Parathyroid adenoma (tissue), 2 donors: ENCODE measurements around the gene CEP120.

Experiments
- H2AFZ ChIP-seq: fragments of 300-600 bp; sonication (generic); one replicate; pipeline ENCODE4 v1.7.0; 2017; ENCODE audit warnings: antibody characterized with exemption, mild to moderate bottlenecking
- H3K27ac ChIP-seq: fragments of 300-600 bp; sonication (generic); one replicate; pipeline ENCODE4 v1.7.0; 2017
- H3K27me3 ChIP-seq: fragments of 300-600 bp; sonication (generic); one replicate; pipeline ENCODE4 v1.7.0; 2017; ENCODE audit warnings: low read length; ENCODE audit not compliant: control insufficient read depth, insufficient read depth
- H3K36me3 ChIP-seq: fragments of 300-600 bp; sonication (generic); one replicate; pipeline ENCODE4 v1.7.0; 2017; ENCODE audit warnings: low read length; ENCODE audit not compliant: control insufficient read depth, insufficient read depth
- H3K4me1 ChIP-seq: fragments of 300-600 bp; sonication (generic); one replicate; pipeline ENCODE4 v1.7.0; 2017; ENCODE audit warnings: control low read depth
- H3K4me2 ChIP-seq: fragments of 300-600 bp; sonication (generic); one replicate; pipeline ENCODE4 v1.7.0; 2017; ENCODE audit warnings: low read length
- H3K4me3 ChIP-seq: fragments of 300-600 bp; sonication (generic); one replicate; pipeline ENCODE4 v1.7.0; 2017; ENCODE audit warnings: low read depth, low read length
- H3K79me2 ChIP-seq: fragments of 300-600 bp; sonication (generic); one replicate; pipeline ENCODE4 v1.7.0; 2017; ENCODE audit warnings: control low read depth
- H3K9ac ChIP-seq: fragments of 300-600 bp; sonication (generic); one replicate; pipeline ENCODE4 v1.7.0; 2017; ENCODE audit warnings: mild to moderate bottlenecking
- H3K9me3 ChIP-seq: fragments of 300-600 bp; sonication (generic); one replicate; pipeline ENCODE4 v1.7.0; 2017; ENCODE audit warnings: low read length; ENCODE audit not compliant: control insufficient read depth
- TF ChIP-seq, protein P1 (sequence below): fragments of 300-600 bp; sonication (generic); IDR thresholded peaks from one replicate; pipeline ENCODE4 v1.7.0; 2017; ENCODE audit warnings: antibody characterized with exemption, mild to moderate bottlenecking
- donor health status: primary hyperparathyroidism.

Gene CEP120

GRCh38 chr5:123448017-123448617, 24.9 kb upstream of the CEP120 start:
- TF ChIP-seq, protein P1, sequence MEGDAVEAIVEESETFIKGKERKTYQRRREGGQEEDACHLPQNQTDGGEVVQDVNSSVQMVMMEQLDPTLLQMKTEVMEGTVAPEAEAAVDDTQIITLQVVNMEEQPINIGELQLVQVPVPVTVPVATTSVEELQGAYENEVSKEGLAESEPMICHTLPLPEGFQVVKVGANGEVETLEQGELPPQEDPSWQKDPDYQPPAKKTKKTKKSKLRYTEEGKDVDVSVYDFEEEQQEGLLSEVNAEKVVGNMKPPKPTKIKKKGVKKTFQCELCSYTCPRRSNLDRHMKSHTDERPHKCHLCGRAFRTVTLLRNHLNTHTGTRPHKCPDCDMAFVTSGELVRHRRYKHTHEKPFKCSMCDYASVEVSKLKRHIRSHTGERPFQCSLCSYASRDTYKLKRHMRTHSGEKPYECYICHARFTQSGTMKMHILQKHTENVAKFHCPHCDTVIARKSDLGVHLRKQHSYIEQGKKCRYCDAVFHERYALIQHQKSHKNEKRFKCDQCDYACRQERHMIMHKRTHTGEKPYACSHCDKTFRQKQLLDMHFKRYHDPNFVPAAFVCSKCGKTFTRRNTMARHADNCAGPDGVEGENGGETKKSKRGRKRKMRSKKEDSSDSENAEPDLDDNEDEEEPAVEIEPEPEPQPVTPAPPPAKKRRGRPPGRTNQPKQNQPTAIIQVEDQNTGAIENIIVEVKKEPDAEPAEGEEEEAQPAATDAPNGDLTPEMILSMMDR, result no peak
- no peak overlapping the region for H3K27ac ChIP-seq
- H3K36me3 ChIP-seq, result no peaks in the 10 kb centered on the region
- no peaks in the 10 kb centered on the region for H3K27me3 ChIP-seq
- no peaks in the 10 kb centered on the region for H3K79me2 ChIP-seq
- H3K4me3 ChIP-seq, result no peak overlapping the region
- no peak overlapping the region for H3K4me2 ChIP-seq
- H2AFZ ChIP-seq, result no peak overlapping the region
- no peak overlapping the region for H3K9ac ChIP-seq
- H3K9me3 ChIP-seq, result no peaks in the 10 kb centered on the region
- peaks cover 8% of the 10 kb centered on the region for H3K4me1 ChIP-seq

DNA sequence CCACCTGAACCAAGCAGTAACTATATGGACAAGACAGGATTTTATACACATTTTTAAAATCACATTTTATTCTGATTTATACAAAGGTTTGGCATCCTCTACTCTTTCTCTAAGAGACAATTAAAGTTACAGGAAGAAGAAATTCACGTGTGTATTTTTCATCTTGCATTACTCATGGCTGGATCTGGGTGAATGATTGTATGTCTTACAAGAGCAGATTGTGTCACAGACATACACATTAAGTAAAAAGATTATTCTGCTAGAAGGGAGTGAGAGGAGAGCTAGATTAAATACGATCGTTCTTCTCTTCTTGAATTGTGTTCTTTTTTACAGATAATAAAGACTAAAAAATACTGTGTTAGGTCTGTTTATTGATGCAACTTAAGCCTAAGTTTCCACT, 20.8 kb upstream of the CEP120 start:
- no peaks in the 10 kb centered on the region for H3K9me3 ChIP-seq
- H3K9ac ChIP-seq, result no peak overlapping the region
- H3K4me3 ChIP-seq, result no peak overlapping the region
- H3K4me1 ChIP-seq, result no peaks in the 10 kb centered on the region
- no peak overlapping the region for H3K4me2 ChIP-seq
- H3K27ac ChIP-seq, result no peak overlapping the region
- no peaks in the 10 kb centered on the region for H3K36me3 ChIP-seq
- H2AFZ ChIP-seq, result no peak overlapping the region
- TF ChIP-seq, protein P1, result no peak
- H3K79me2 ChIP-seq, result no peaks in the 10 kb centered on the region
- H3K27me3 ChIP-seq, result no peaks in the 10 kb centered on the region

DNA sequence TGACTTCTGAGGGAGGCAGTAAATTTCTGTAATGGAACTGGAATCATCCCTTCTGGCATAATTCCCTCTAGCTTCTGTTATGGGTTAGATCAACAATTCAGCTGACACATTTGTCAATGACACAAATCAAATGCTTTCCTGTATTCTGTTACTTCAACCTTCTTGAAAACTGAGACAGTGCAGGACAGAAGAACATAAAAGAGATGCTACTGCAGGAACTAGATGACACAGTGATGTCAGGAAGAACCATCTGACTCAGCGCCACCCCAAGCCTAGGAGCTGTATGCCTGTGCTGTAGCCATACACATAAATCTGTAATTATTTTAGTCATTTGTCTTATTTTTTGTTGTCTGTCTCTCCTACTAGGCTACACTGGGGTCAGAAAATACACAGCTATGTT, 18.2 kb upstream of the CEP120 start:
- TF ChIP-seq, protein P1, result no peak
- Histone ChIP-seq H3K9me3 (no peaks in the 10 kb centered on the region), H3K36me3 (no peaks in the 10 kb centered on the region), H2AFZ (no peak overlapping the region), H3K9ac (no peak overlapping the region), H3K4me2 (no peak overlapping the region), H3K4me3 (no peak overlapping the region), H3K4me1 (no peaks in the 10 kb centered on the region), H3K79me2 (no peaks in the 10 kb centered on the region), H3K27ac (no peak overlapping the region), H3K27me3 (no peaks in the 10 kb centered on the region)

DNA sequence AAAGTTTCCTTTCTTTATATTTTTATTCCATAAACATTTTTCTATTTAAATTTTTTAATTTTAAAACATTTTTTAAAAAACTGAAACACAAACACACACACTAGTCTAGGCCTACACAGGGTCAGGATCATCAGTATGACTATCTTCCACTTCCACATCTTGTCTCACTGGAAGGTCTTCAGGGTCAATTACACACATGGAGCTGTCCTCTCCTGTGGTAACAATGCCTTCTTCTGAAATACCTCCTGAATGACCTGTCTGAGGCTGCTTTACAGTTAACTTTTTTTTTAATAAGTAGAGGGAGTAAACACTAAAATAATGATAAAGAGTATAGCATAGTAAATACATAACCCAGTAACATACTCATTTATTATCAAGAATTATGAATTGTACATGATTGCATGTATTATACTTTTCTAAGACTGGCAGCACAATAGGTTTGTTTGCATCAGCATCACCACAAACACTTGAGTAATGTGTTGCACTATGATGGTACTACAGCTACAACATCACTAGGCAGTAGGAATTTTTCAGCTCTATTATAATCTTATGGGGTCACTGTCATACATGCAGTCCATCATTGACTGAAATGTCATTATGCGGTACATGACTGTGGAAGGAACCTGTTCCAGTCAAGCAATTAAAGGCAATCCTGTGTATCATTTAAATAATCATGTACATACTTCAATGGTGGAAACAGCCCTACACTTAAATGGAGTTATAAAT, 17.4 kb upstream of the CEP120 start:
- no peak overlapping the region for H3K27ac ChIP-seq
- no peak overlapping the region for H3K4me2 ChIP-seq
- no peak overlapping the region for H3K9ac ChIP-seq
- no peaks in the 10 kb centered on the region for H3K36me3 ChIP-seq
- no peaks in the 10 kb centered on the region for H3K79me2 ChIP-seq
- no peaks in the 10 kb centered on the region for H3K4me1 ChIP-seq
- H2AFZ ChIP-seq, result no peak overlapping the region
- H3K27me3 ChIP-seq, result no peaks in the 10 kb centered on the region
- no peak overlapping the region for H3K4me3 ChIP-seq
- TF ChIP-seq, protein P1, result no peak
- no peaks in the 10 kb centered on the region for H3K9me3 ChIP-seq

GRCh38 chr5:123439709-123440108, 16.5 kb upstream of the CEP120 start:
- TF ChIP-seq, protein P1, result no peak
- H3K27me3 ChIP-seq, result no peaks in the 10 kb centered on the region
- no peak overlapping the region for H3K4me3 ChIP-seq
- H3K27ac ChIP-seq, result no peak overlapping the region
- no peak overlapping the region for H3K4me2 ChIP-seq
- H3K9ac ChIP-seq, result no peak overlapping the region
- H3K79me2 ChIP-seq, result no peaks in the 10 kb centered on the region
- H2AFZ ChIP-seq, result no peak overlapping the region
- H3K9me3 ChIP-seq, result no peaks in the 10 kb centered on the region
- H3K4me1 ChIP-seq, result no peaks in the 10 kb centered on the region
- H3K36me3 ChIP-seq, result no peaks in the 10 kb centered on the region
